Measurements from ENCODE around the gene MISP. TPM values are rescaled to one million over a fixed set of nuclear protein-coding genes. Genes with fewer than 3 reads are reported as not detected.
A peak's percentile ranks its signal among the peaks of the same experiment; 100 is the strongest.

The MISP gene
- total RNA-seq, 1 donor from 2014 or later = 1.5 TPM

DNA sequence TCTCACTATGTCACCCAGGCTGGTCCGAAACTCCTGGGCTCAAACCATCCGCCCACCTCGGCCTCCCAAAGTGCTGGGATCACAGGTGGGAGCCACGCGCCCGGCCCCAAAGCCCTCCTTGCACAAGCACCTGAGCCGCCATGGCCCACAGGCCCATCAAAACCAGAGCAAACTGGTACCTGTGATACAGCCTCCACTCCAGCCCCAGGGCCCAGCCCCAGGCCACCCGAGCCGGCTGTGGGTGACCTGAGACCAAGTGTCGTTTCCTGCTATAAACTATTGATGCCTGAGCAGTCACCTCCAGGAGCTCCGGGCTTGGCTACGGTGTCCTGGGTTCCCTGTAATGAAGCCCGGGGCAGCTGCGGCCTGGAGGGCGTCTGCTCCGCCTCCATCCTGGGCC, 36.6 kb downstream of the MISP start:
- Mint-ChIP-seq H3K4me1 (peaks cover 35% of the 10 kb centered on the region), H3K27ac (no peak overlapping the region), H3K4me3 (no peak overlapping the region), H3K9me3 (no peaks in the 10 kb centered on the region), H3K27me3 (ENCODE audit: low read depth) (no peaks in the 10 kb centered on the region), H3K36me3 (no peaks in the 10 kb centered on the region)
- TF ChIP-seq, protein P1, sequence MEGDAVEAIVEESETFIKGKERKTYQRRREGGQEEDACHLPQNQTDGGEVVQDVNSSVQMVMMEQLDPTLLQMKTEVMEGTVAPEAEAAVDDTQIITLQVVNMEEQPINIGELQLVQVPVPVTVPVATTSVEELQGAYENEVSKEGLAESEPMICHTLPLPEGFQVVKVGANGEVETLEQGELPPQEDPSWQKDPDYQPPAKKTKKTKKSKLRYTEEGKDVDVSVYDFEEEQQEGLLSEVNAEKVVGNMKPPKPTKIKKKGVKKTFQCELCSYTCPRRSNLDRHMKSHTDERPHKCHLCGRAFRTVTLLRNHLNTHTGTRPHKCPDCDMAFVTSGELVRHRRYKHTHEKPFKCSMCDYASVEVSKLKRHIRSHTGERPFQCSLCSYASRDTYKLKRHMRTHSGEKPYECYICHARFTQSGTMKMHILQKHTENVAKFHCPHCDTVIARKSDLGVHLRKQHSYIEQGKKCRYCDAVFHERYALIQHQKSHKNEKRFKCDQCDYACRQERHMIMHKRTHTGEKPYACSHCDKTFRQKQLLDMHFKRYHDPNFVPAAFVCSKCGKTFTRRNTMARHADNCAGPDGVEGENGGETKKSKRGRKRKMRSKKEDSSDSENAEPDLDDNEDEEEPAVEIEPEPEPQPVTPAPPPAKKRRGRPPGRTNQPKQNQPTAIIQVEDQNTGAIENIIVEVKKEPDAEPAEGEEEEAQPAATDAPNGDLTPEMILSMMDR (IDR thresholded peaks at IDR 0.05; ENCODE audit: unreplicated experiment) = no peak
- no peak for DNase-seq (ENCODE audit: low spot score in 2 of 2, unreplicated experiment in 2 of 2)

DNA sequence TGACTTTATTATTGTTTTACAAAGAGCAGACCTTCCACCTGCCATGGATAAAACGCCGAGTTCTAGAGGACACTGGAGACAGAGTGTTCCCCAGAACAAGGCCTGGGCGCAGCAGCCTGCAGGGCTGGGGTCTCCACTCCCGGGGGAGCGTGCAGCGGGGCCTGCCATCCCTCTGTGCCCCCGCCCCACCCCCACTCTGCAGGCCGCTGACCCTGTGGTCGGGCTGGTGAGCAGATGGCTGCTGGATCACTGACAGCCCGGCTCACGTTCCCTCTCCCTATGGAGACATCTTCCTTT, 37.7 kb downstream of the MISP start:
- peaks cover 26% of the 10 kb centered on the region for H3K4me1 Mint-ChIP-seq
- H3K9me3 Mint-ChIP-seq = no peaks in the 10 kb centered on the region
- H3K4me3 Mint-ChIP-seq = no peak overlapping the region
- no peak for DNase-seq (ENCODE audit: low spot score in 2 of 2, unreplicated experiment in 2 of 2)
- H3K27me3 Mint-ChIP-seq (ENCODE audit: low read depth) = no peaks in the 10 kb centered on the region
- no peaks in the 10 kb centered on the region for H3K36me3 Mint-ChIP-seq
- TF ChIP-seq, protein P1 (IDR thresholded peaks at IDR 0.05; ENCODE audit: unreplicated experiment) = no peak
- peak overlapping the region; percentile 82 for H3K27ac Mint-ChIP-seq

DNA sequence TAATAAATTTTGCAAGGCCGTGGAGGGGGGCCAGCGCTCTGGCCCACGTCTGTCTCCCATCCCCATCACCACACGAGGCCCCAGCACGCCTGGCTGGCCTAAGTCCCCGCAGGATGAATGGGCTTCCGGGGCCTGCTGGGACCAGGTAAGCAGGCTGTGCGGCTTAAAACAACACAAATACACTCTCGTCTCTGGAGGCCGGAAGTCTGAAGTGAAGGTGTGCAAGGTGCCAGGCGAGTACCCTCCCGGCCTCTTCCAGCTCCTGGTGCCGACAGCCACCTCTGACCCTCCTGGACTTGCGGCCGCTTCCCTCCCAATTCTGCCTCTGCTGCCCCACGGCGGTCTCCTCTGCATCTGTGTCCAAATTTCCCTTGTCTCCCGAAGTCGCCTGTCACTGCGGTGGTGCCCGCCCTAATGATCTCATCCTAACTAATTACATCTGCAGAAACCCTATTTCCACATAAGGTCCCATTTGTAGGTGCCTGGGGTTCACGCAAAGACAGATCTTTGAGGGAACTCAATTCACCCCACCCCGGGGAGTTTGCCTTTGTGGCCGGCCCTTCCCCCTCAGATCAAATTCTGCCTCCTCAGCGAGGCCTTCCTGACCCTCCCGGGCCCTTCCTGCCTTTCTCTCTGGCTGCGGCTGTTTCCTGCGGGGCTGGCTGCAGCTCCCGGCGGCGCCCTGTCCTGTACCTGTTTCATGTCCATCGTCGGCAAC, 38.2 kb downstream of the MISP start:
- DNase-seq (ENCODE audit: low spot score in 2 of 2, unreplicated experiment in 2 of 2) = no peak
- TF ChIP-seq, protein P1 (IDR thresholded peaks at IDR 0.05; ENCODE audit: unreplicated experiment) = no peak
- peaks cover 26% of the 10 kb centered on the region for H3K4me1 Mint-ChIP-seq
- no peaks in the 10 kb centered on the region for H3K27me3 Mint-ChIP-seq (ENCODE audit: low read depth)
- peak overlapping the region; percentile 82 for H3K27ac Mint-ChIP-seq
- no peak overlapping the region for H3K4me3 Mint-ChIP-seq
- H3K9me3 Mint-ChIP-seq = no peaks in the 10 kb centered on the region
- H3K36me3 Mint-ChIP-seq = no peaks in the 10 kb centered on the region

DNA sequence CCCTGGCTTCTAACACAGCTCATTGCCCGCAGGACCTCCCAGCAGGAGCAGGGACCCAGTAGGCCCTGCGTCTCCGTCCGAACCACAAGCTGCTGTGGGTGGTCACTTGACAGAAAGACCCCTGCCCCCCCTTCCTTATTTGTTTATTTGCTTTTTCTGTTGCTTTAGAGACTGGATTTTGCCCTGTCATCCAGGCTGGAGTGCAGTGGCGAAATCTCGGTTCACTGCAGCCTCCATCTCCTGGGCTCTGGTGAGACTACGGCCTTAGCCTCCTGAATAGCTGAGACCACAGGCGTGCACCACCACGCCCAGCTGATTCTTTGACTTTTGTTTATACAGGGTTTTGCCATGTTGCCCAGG, 38.8 kb downstream of the MISP start:
- Mint-ChIP-seq H3K4me3 (no peak overlapping the region), H3K36me3 (no peaks in the 10 kb centered on the region), H3K27me3 (ENCODE audit: low read depth) (no peaks in the 10 kb centered on the region), H3K27ac (peak overlapping the region; percentile 82), H3K9me3 (no peaks in the 10 kb centered on the region), H3K4me1 (peaks cover 23% of the 10 kb centered on the region)
- no peak for DNase-seq (ENCODE audit: low spot score in 2 of 2, unreplicated experiment in 2 of 2)
- TF ChIP-seq, protein P1 (IDR thresholded peaks at IDR 0.05; ENCODE audit: unreplicated experiment) = no peak

DNA sequence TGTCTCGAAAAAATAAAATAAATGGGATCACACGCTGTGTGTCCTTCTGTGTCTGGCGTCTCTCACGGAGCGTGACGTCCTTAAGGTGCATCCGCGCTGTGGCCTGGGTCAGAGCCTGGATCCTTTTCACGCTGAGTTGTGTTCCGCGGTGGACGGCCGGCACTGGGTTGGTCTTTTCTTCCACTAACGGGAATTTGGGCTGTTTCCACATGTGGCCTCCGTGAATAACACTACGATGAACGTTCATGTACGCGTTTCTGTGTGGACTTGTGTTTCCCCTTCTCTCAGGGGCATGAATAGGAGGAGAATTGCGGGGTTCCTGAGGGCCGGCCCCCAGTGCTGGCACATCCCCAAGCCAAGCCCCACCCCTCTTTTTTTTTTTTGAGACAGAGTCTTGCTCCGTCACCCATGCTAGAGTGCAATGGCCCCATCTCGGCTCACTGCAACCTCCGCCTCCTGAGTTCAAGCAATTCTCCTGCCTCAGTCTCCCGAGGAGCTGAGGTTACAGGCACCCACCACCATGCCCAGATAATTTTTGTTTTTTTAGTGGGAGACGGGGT, 40.2 kb downstream of the MISP start:
- H3K36me3 Mint-ChIP-seq = no peaks in the 10 kb centered on the region

More for the DNA sequence above, 40.2 kb downstream of the MISP start:
- Mint-ChIP-seq H3K27ac (peak overlapping the region; percentile 85), H3K4me3 (no peak overlapping the region), H3K4me1 (peaks cover 22% of the 10 kb centered on the region), H3K9me3 (no peaks in the 10 kb centered on the region), H3K27me3 (ENCODE audit: low read depth) (no peaks in the 10 kb centered on the region)
- TF ChIP-seq, protein P1 (IDR thresholded peaks at IDR 0.05; ENCODE audit: unreplicated experiment) = no peak
- no peak for DNase-seq (ENCODE audit: low spot score in 2 of 2, unreplicated experiment in 2 of 2)

Measured in mesothelial cell of epicardium (in vitro differentiated cells).